Skin of body (tissue), 2 donors: ENCODE measurements around the gene NOL4L. TPM values are rescaled to one million over a fixed set of nuclear protein-coding genes. Genes with fewer than 3 reads are reported as not detected.

Source experiments
- DNase-seq: peaks from one replicate; lab custom pipeline; 2025; lab: John Stamatoyannopoulos, UW
- total RNA-seq: library from RNA; depleted of rRNA; stranded (reverse); fragments of >200 nt; gene quantifications from one replicate; pipeline ENCODE4 v1.2.3, GENCODE V29; 2014

Gene NOL4L
- total RNA-seq, 1 donor from 2014 or later = 4.3 TPM

DNA sequence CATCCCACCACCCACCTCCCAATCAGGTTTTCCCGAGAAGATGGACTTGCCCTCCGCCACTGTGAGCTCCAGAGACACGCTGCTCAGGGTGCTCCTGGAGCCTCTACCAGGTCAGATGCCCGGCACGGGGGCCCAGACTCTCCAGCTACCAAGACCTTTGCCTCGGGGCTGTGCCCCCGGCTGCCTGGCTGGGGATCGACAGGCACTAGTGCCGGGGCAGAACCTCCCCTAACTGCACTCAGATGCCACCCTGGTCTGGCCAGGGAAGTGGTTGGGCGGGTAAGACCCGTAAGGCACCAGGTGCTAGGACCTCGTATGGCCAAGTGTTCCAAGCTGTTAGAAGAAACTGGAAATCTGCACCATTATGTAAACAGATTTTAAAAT lies 126.3 kb downstream of the NOL4L start:
- no peak for DNase-seq

DNA sequence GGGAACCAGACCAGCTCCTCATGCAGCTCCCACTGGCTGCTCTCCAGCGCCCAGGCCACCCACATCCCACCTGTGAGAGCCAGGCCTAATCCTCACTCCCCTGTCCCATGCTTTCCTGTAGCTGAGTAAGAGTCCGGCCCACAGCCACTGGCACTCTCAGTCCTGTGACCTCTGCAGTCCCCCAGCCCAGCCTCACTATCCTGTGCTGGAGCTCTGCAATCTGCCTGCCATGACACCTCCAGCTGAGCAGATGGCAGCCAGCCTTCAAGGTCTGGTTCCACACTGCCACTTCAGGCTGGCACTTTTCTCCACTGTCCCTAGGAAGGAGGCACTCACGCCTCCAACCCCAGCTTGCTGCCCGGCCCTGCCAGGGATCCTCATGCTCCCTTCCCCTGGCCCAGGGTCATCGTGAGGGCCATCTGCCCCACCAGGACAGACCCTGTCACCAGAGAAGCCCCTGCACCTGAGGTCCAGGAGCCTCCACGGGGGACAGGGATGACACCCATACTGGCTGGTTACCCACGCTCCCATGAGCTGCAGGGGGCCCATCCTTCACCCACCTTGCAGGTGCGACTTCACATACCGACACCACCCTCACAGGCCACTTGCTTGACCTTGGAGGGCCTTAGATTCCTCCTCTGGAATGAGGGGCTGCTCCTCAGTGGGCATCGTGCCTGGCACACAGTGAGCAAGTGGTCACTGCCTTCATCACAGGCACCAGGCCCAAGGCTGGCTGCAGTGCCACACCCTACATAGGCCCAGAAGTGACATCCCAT lies 126.9 kb downstream of the NOL4L start:
- DNase-seq = no peak

DNA sequence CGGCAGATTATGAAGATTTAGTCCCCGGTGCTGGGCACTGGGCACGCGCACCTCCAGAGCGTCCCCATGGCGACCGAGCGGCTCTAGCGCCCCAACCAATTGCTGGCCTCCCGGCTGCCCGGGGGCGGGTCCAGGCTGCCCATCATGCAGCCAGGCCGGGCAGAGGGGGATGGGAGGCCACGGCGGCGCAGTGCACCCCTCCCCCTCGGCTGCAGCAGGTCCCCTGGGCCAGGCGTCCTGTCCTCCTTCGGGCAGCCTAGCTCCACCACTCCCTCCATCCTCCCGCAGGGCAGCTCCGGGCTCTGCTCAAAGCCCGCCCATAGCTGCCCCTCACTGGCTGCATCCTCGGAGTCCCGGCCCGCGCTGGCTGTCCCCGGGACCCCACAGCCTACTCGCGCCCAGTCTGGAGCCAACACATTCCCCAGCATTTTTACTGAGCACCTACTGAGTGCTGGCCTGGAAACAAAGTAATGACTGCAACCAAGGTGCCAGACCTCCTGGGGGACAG lies 127.6 kb downstream of the NOL4L start:
- no peak for DNase-seq

DNA sequence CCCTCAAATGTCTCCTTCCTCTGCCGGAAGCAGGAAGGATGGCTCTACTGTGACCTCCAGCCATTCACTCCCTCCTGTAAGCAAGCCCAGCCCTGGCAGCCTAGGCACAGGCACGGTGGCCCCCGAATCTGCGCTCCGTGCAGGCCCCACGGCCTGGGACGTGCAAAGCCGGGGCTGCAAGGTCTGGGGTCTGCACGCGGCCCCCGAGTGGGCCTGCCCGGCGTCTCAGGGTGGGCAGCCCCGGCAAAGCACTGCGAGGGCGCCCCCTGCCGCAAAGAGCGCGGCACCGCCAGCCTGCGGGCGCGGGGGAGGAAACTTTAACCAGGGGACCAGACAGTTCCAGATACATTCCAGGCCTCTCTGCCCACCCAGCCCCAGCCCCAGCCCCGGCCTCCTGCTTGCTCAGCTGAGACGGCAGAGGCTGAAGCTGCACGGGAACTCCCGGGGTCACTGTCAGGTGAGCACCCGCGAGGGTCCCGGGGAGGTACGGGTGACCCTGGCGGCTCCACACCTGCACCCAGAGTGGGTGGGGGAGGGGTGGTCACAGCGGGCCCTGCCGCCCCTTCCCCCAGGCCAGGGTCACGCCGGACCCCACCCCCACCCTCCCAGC lies 128.2 kb downstream of the NOL4L start:
- no peak for DNase-seq

DNA sequence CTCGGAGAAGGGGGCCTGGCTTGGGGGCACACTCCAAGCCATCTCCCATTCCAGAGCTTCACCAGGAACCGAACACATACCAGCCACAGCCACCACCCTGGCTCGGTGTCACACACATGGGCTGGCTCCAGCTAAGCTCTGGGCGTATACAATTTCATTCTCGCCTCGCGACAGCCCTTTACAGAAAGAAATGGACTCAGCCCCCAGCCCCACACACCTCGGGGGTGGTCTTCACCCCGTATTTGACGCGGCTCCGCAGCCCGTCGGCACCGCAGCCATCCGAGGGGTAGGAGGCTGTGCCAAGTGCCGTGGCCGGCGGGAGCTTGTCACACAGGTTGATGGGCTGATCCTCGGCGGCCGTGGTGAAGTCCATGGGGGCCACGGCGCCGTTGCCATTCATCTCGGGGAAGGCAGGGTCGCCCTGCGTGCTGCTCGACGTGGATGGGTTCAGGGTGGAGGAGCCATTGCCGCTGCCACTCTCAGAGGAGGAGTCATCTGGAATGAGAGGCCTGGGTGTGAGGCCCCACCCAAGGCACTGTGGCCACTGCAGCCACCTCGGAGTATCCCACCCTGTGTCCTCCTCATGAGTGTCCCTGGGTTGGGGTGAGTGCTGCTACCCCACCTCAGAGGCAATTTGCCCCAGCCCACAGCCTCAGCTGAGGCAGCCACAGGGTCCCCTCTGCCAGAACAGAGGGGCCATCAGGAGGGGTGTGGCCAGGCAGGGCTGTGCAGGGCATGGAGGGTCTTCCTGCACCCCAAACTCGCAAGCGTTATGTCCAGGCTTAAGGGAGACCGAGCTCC lies 129.0 kb downstream of the NOL4L start:
- no peak for DNase-seq

DNA sequence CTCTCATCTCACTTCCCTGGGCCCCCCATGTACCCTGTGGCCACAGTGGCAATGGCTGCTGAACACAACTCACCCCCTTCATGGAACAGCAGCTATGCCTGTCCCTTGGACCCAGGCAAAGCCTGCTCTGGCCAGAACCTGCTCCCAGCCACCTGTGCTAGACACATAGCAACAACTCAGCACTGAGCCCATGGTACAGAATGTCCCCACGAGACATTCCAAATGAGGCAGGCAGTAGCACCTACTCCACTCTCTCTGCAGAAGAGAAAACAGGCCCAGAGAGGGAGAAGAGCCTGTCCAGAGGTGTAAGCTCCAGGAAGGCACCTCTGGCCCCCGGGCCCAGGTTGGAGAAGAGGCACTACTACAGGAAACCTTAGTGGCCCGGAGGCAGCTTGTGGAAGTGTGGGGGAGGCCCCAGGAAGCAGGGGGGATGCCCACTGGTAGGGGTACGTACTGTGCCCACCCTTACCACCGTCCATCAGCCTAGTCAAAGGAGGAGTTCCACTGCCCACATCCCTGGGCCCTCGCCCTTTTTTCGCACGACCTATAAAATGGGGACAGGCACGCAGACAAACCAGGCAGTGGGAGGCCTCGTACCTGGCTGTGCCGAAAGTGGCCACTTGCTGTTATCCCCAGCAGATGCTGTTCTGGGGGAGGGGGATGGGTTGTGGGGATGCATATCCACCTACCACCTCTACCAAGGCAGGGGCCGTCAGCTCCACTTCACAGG lies 129.8 kb downstream of the NOL4L start:
- DNase-seq = no peak

DNA sequence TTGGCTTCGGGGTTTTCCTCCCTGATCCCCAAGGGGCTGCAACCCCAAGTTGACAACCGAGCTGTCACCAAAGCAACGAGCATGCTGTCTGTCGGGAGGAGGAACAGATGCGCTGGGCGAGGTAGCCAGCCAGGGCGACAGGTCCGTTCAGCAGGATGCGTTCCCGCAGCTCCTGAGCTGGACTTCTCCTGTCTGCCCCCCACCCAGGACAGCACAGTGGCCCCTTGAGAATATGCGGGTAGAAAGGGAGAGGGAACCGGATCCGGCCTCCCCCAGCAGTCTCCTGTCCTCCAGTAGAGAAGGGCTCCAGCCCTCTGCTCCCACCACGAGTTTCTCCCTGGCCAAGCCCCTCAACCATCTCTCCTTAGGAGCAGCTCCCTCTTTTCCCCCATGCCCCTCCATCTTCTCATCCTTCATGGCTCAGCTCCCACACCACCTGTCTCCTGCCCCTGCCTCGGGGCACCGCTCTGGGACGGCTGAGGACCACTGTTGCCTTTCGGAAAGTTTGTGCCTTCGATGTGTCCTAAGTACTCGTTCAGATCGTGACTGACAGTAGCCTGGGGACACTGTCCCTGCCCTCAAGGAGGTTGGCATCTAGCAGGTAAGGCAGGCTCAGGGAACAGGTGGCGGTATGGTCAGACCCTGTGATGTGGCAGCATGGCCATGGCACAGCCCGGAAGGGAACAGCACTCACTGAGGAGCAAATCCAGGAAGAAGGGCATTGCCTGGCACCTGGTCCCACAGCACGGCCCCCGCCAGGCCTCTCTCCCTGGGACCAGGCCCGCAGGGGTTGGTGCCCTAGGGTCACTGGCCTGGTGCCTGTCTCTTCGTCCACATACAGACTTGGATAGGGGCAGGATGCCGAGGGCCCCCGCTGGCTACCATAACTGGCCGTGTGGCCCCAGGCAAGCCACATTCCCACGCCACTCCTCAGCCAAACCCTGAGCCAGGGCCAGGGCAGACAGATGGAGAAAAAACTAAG lies 130.7 kb downstream of the NOL4L start:
- no peak for DNase-seq

DNA sequence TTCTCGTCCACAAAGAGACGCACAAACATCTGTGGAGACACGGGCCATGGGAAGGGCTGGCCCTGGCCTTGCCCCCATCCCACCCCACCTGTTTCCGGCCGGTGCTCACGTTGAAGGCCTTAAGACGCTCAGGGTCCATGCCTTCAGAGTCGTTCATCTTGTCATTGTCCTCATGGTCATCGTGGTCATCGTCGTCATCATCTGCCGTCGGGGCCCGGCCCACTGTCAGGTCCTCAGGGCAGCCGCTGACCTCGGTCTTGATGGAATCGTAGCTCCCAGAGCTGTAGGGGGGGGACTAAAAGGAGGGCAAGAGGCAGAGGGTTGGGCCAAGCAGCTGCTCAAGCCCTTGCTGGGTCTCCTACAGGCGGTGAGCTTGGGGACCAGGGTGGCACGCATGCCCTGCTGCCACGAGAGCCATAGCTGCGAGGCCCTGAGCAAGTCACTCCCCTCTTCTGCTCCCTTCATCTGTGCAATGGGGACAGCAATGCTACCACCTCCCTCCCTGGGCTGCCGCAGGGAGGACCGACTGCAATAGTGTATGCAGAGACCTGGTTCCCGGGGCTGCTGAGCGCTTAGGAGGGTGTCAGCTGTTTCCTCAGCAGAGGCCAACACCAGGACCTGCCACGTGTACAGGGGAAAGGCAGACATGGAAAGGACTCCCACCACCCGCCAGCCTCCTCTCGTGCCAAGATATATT lies 131.5 kb downstream of the NOL4L start:
- no peak for DNase-seq

DNA sequence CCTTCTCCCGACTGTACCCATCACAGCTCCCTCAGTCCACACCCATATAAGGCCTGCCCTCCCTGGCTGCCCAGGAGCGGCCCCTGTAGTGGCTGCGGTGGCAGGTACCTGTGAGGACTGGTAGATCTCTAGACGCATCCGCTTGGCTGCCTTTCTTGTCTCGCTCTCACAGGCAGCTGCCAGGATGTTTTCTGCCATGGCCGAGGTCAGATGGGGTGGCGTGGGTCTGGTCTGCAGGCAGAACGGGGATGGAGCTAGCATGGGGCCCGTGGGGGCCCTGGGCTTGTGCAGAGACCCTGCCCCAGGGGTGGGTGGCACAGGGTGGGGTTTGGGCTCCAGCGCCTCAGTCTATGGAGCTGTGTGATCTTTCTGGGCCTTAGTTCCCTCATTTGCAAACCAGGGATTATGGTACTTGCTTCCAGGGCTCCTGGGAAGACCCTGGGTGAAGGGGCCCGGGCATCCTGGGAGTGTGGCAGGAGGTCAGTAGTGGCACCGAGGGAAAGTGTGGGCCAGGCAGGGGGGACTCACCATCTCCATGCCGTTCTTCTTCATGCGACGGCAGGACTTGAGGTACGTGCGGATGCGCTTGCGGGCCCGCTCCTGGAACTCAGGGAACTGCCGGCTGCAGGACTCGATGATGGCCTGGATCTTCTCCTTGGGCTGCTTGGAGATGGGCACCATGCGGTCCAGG lies 132.2 kb downstream of the NOL4L start:
- no peak for DNase-seq

DNA sequence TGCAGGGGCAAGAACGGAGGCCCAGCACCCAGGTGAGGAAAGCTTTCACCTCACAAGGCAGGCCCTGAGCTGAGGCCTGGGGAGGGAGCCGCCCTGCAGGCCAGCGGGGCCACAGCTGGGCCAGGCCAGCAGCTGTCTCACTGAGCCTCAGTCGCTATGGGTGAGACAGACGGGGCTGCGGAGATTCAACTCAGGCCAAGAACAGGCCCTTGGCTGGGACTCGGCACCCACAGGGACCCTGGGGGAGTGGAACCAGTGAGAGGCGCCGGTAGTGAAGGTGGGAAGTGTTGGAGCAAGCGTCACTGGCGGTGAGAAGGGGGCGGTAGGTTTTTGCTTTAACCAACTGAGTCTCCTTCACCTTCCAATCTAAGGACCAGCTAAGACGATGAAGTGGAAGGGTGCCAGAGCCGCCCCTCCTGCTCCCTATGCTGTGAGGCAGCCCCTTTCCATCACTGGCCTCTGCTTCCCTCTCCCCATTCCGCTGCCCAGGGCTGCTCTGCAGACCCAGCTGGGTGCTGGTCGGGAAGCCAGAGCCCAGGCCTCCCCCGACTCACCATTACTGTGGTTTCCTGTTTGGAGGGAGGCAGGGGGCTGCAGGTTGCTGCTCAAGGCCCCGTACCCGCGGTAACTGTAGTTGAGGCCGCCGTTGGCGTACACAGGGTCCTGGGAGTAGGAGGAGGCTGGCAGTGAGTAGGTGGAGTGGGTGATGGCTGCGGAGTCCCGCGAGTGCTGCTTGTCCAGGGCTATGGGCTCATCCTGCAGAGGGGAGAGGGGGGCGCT lies 133.3 kb downstream of the NOL4L start:
- DNase-seq = no peak

DNA sequence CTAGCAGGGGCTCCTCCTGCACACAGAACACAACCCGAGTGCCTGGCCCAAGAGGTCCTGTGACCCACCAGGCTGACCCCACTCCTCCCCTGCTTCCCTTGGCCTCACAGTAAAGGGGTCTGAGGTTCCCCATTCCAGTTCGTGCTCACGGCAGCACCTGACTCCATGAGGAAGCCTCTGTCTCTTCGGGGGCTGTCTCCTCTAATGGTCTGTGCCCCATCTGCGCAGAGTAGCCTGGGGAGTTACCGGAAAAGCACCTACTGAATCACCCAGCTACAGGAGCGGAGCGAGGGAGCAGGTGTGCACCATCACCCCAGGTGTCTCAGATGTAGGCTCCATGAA lies 133.8 kb downstream of the NOL4L start:
- no peak for DNase-seq

DNA sequence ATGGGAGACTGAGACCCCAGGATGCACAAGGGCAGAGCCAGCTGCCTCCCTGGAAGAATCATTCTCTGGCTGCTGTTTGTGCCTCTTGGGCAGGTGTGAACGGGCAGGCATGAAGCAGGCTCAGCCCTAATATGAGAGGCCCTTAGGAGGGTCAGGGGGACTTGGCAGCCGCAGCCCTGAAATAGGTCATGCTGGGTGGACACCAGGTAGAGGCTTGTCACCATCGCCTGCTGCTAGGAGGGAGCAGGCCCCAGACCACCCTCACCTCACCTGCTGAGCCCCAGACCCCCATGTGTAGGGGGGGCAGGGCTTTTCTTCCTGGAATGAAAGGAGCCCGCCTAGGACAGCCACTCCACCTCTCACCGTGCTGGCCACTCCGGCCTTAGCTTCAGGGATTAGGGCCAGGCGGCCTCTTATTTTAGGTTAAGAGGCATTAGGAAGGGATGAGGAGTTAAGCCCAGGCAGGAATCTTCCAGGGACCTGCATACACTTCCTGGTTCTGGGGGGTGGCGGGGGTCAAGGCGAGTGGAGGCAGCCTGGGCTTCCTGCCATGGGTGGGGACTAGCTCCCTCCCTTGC lies 134.6 kb downstream of the NOL4L start:
- DNase-seq = no peak

DNA sequence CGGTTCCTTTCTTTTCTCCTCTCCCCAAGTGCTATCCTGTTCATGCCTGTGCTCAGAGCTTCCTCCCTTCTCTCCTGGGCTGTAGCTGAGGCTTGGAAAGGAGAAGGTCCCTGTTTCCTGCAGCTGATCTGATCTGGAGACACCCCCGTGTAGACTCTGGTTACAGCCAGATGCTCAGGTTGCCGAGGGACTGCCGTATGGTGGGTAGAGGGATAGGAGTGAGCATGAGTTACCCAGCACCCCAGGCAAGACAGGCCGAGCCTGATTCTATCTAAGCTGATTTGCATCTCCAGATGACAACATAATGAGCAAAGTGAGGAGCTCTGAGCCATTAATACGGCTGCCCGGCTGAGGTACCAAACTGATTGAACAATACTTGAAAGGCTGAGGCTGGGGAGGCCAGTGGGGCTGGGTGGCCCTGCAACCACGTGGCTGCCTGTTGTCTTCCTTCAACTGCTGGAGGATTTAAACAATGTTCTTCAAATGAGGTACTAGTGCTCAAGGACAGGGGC lies 135.2 kb downstream of the NOL4L start:
- DNase-seq = no peak

DNA sequence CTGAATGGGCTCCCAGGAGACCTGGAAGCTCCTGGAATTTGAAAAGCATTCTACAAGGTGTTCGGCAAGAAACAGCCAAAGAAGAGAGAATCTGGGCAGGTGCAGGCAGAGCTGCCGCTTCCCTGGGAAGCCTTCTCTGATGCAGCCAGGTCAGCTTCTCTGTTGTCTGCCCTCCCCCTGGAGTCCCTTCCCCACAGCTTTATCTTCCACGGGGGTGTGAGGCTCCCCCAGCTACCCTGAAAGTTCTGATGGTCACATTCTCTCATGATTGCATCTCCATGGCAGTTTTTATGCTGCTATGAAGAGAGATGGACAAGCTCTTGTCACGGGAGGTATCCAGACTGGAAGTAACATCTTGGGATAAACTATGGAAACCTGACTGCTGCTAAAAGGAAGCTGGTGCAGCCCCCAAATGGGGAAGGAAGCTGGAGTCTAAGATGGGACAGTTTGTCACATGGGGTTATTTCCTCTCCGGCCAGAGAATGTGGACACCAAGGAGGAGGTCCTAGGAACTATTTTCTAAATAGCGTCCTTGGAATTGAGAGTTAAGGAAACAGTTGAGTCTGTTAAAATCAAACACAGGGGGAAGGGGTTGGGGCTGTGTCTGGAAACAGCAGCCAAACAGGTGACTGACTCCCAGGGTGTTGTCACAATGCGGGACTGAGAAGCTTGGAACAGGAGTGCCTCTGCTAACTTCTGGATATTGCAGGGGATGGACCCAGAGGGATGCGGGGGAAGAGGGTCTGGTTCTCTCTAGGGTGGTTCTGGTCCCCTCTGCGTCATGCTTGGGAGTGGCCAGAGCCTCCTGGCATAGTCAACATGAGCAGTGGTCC lies 135.9 kb downstream of the NOL4L start:
- DNase-seq = no peak

DNA sequence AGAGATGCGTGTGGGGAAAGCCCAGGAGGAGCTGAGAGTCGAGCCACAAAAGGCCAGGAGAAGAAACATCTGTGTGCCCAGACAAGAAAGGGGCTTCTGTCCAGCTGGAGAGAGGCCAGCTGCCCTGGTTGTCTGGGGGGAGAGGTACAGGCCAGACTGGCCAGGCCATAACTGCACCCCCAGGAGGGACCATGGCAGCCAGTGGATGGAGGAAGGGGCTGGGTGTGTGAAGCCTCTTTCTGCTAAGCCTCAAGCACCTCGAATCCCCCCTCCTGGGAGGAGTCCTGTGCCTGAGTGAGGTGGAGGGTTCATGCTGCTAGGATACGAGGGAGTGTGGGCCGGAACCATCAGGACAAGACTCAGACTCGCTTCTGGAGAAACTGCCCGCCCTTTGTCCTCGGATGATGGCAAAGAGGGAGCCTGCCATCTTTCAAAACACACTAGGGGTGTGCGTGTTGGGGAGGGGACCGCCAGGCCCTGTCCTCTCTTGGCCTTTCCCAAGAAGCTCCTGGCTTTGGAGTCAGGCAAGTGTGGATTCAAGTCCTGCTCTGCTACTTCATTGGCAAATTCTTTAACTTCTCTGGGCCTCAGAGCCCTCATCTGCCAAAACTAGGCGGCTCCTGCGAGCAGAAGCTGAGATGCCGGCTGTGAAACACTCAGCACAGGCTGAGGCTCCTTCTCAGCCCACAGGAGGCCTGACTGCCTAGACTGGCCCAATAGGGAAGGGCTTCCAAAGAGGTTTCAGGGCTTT lies 136.7 kb downstream of the NOL4L start:
- no peak for DNase-seq
